T-helper 22 cell (primary cell): ENCODE results near the gene DAPK2.

Experiments used
- DNase-seq: peaks from one replicate; pipeline ENCODE4 v3.0.0-alpha.2; 2020; ENCODE audit warnings: low read depth

DAPK2 gene

GRCh38 chr15:63996794-63997357 is 49.4 kb downstream of the DAPK2 start:
- no peak for DNase-seq

- DNase-seq, result no peak
Observed at GRCh38 chr15:63995789-63996188, 50.5 kb downstream of the DAPK2 start.

DNA sequence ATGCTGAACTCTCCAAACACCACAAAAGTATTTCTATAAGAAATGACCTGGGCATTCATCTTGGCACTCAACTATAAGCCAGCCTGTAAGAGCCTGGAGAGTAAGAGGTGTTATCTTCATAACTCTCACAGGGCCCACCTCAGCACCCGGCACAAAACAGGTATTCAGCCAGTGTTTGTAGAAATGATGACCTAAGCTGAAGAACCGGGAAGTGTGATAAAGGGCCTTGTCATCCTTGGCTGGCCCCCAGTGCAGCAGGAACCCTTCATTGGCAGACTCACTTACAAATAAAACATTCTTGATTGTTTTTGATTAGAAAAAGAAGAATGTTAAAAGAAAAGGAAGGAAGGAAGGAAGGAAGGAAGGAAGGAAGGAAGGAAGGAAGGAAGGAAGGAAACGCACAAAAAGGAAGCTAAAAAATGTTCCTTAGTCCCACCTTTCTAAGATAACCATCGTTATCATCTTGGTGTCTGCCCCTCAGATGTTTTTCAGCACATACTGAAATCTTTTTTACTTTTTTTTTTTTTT is 52.1 kb downstream of the DAPK2 start:
- DNase-seq, result no peak

DNA sequence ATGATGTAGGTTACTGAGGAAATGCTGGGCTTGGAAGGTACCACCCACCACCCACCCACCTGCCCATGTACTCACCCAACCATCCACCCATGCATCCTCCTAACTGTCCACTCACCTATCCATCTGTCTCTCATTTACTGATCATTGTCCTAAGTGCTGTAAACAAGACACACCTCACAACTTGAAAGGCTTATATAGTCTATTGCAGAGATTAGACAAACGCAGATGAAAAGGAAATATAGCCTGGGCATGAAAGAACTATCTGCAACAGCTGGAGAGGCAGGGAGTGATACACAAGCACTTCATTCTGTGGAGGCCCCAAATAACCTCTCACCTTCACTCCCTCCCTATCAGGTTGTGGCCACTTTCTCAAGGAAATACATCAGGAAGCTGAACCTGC is 54.0 kb downstream of the DAPK2 start:
- DNase-seq, result no peak

DNA sequence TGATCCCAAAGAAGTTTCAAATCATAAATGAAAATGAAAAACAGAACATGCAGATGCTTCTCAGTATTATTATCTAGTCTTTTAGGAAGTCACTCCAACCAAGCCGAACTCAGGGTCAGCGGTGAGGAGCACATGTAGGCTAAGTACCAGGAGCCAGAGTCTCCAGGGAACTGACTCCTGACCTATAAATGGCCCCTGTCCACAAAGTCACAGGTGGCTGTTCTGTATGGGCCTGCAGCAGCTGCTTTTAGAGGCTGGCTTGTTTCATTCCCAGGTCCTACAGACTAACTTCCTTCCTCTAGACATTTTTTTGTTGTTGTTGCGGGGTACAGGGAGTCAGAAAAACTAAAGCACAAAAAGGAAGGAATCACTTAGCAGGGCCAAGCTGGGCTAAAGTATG is 54.6 kb downstream of the DAPK2 start:
- DNase-seq, result no peak

DNA sequence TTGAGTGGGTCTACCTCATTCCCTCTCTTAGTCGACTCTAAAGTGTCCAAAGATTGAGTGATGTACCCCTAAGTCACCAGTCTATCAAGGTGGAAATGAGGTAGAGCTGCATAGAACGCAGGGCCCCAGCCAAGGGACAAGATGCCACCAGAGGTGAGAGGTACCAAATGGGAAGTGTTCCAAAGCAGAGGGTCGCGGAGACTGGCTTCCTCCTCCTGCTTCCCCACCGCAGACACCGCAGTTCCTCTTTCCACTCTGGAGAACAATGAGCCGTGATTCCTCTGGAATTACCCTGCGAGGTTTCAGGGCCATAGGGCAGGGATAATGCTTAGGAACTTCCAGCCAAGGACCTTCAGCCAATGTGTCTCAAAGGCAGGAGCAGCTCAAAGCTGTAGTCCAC is 55.8 kb downstream of the DAPK2 start:
- no peak for DNase-seq

DNA sequence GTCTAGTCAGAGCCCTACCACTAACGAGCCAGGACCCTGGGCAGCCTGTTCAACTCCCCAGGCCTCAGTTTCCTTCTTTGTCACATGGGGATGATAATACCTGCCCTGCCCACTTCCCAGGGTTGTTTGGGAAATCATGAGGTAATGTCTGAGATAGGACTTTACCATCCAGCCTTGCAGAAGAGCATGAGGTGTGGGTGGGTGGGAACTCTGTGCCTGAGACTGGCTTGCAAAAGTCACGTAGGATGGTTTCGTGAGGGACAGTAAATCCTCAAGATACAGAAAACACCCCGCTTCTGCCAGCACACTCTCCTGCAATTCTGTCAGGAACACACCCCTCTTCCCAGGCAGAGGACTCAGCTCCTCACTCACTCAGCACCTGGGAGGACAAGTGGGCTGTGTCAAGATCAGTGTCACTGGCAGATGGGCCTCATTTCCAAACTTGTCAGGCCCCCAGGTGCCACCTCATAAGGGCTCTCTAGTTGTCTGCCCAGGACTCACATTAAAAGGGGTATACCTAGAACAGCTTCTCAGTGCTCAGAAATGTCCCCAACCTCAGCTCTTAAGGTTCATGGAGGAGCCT is 58.4 kb downstream of the DAPK2 start:
- no peak for DNase-seq

DNA sequence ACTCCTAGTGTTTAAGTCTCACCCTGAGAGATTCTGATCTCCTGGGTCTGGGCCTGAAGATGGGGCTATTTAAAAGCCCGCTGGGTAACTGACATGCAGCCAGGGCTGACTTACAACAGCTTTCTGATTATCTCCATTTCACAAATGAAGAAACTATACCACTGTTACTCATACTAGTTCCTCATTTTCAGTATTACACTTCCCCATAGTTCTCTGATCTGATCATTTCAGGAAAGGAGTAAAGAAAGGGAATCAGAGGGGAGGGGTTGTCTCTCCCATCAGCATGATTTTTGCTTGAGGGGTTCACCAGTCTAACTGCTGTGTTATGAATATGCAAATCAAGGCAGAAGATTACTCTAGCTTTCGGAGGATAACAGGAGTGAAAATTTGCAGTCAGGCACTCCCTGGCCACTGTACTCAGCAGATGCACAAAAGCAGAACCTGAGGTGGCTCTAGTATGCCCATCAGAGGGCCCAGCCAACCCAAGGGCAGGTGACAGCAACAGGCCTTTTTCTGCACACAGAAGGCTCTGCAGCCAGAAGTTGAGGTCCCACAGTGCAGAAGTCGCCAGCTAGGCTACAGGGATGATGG is 59.4 kb downstream of the DAPK2 start:
- DNase-seq, result no peak

- DNase-seq, result no peak
Observed at GRCh38 chr15:63986185-63986680, 60.1 kb downstream of the DAPK2 start.

- DNase-seq, result no peak
Observed at GRCh38 chr15:63985221-63986184, 60.8 kb downstream of the DAPK2 start.

DNA sequence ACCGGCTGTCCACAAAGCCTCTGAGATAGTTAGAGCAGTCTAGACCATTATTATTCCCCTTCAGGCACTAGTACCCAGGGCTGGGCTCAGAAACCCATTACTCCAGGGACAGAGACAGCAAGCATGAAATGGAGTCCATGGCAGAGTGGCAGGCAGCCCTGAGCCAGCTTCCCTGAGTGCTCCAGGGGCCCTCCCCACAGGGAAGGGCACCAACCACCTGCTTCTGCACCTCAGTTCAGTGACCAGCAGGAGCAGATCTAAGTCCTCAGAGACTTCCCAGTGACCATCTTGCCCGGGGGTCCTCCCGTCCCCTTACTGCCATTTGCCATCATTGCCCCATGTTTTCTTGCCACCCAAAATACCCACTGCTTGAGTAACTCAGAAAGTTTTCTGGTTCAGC is 62.0 kb downstream of the DAPK2 start:
- no peak for DNase-seq

DNA sequence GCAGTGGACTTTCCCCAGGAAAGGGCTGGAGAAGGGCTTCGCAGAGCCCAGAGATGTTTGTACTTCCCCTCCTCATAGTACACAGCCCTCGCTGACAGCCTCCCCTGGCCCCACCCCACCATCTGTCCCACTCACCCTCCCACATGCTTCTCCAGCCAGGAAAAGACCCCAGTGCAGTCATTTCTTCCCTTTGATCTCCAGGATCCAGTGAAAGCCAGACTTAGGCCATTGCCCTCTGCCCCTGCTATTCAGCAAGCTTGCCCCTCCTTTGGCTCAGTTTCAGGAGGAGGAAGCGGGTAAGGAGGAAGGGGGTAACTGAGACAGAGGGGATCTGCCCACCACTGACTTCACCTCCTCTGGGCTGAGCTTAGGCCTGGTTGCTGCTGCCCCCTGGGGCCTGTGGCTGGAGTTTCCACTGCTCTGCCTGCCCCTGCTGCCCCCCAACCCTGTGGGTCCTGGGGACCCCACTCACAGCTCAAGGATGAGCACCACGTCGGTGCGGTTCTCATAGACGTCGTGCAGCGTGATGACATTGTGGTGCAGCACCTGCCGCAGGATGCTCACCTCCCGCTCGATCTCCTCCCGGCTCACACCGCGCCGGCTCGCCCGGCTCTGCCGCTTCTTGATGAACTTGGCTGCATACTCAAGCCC is 63.1 kb downstream of the DAPK2 start:
- DNase-seq, result no peak

- no peak for DNase-seq
Observed at GRCh38 chr15:63982381-63982854, 63.9 kb downstream of the DAPK2 start.

- DNase-seq, result no peak
Observed at GRCh38 chr15:63981596-63982320, 64.5 kb downstream of the DAPK2 start.

DNA sequence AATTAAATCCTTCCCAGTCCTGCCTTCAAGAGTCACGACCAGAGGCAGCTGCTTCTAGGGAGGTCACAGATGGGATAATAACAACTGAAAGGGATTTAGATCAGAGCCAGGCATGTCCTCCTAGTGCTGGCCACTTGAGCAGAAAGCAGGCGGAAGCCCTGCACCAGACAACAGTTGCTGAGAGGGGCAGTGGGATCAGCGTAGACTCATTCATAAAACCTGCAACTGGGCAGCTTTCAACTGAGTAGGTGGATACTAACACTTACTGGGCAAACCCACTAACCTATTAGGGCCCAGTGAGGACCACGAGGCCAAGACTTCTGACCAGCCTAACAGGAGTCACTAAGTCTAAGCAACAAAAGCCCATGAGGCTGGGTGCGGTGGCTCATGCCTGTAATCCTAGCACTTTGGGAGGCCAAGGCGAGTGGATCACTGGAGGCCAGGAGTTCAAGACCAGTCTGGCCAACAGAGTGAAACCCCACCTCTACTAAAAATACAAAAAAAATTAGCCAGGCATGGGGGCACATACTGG is 67.0 kb downstream of the DAPK2 start:
- no peak for DNase-seq

GRCh38 chr15:63978511-63979261 is 67.6 kb downstream of the DAPK2 start:
- DNase-seq, result no peak

DNA sequence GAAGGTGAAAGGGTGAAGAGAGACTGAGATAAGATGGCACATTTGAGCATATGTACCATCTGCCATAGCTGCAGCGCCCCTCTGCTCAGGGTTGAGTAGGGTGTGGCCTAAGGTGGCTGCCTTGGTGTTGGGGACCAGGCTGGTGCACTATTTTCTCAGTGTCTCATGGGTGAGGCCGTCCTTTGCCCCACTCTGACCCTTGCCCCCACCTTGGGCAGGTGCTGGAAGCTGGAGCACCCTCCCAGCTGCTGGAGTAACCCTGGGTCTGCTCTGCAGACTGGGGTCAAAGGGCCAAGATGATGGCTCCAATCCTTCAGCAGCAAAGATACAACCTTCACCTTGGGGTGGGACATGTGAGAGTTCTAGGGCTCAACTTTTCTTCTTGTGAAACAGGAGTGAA is 69.2 kb downstream of the DAPK2 start:
- DNase-seq, result no peak

- DNase-seq, result no peak
Observed at GRCh38 chr15:63974021-63974420, 72.3 kb downstream of the DAPK2 start.

- no peak for DNase-seq
Observed at GRCh38 chr15:63973212-63974009, 72.9 kb downstream of the DAPK2 start.
